Measurements from ENCODE around the gene PRDM11.

The PRDM11 gene

GRCh38 chr11:45142241-45143055 lies 4.0 kb upstream of the PRDM11 start:
- DNase-seq, result peak; percentile 9

- DNase-seq, result peak; percentile 8
Measured at GRCh38 chr11:45143494-45143893, 2.9 kb upstream of the PRDM11 start.

GRCh38 chr11:45144126-45145082 lies 2.0 kb upstream of the PRDM11 start:
- DNase-seq, result peak; percentile 8

GRCh38 chr11:45145083-45145378 lies 1.4 kb upstream of the PRDM11 start:
- no peak for DNase-seq

GRCh38 chr11:45145379-45146071 lies 914 bp upstream of the PRDM11 start:
- DNase-seq, result peak; percentile 20

GRCh38 chr11:45147017-45147728 lies 734 bp downstream of the PRDM11 start:
- peak; percentile 100 for DNase-seq

- peak; percentile 18 for DNase-seq
Measured at GRCh38 chr11:45147891-45148675, 1.6 kb downstream of the PRDM11 start.

- peak; percentile 11 for DNase-seq
Measured at GRCh38 chr11:45149483-45150056, 3.1 kb downstream of the PRDM11 start.

GRCh38 chr11:45150301-45150700 lies 3.9 kb downstream of the PRDM11 start:
- peak; percentile 3 for DNase-seq

GRCh38 chr11:45150943-45151342 lies 4.5 kb downstream of the PRDM11 start:
- peak; percentile 2 for DNase-seq

- no peak for DNase-seq
Measured at GRCh38 chr11:45151362-45151982, 5.0 kb downstream of the PRDM11 start.

GRCh38 chr11:45152740-45153595 lies 6.5 kb downstream of the PRDM11 start:
- no peak for DNase-seq

- DNase-seq, result peak; percentile 4
Measured at GRCh38 chr11:45154276-45154675, 7.8 kb downstream of the PRDM11 start.

GRCh38 chr11:45155058-45155551 lies 8.7 kb downstream of the PRDM11 start:
- DNase-seq, result peak; percentile 17

- no peak for DNase-seq
Measured at GRCh38 chr11:45155627-45156180, 9.3 kb downstream of the PRDM11 start.

- DNase-seq, result no peak
Measured at GRCh38 chr11:45156201-45156600, 9.8 kb downstream of the PRDM11 start.

- DNase-seq, result no peak
Measured at GRCh38 chr11:45156741-45157140, 10.3 kb downstream of the PRDM11 start.

- no peak for DNase-seq
Measured at GRCh38 chr11:45157247-45158209, 11.1 kb downstream of the PRDM11 start.

All from 8988T (cell line).